Adipose tissue (tissue), 3 donors: Measurements from ENCODE around the gene SFRP4. TPM values are rescaled to one million over a fixed set of nuclear protein-coding genes. Genes with fewer than 3 reads are reported as not detected.

Experiments used
- H3K27ac ChIP-seq: one replicate; pipeline ENCODE4 v1.5.1; 2013; ENCODE audit warnings: low read depth, low read length
- WGBS, 3 donors: extraction: QIAGEN DNeasy Blood & Tissue Kit; methylation state at CpG; one replicate each; pipeline ENCODE4 v1.1.7; 2013; 5-methylcytosine and 5-hydroxymethylcytosine counted together
- polyA plus RNA-seq, 3 donors: library from polyadenylated mRNA; stranded (reverse); fragments of 200-250 nt; gene quantifications; one replicate each; pipeline ENCODE4 v1.2.3, GENCODE V29; 2013
- donor health status: healthy with polysubstance abuse.
- donor health status: Bipolar disorder and iron deficiency.
- donor health status: healthy.

SFRP4 gene
- polyA plus RNA-seq, 3 donors = 0.47 to 5.2 (median 3.0) TPM

- no peak overlapping the region for H3K27ac ChIP-seq
Measured at GRCh38 chr7:37893359-37893758, 23.3 kb downstream of the SFRP4 start.

GRCh38 chr7:37882086-37882485 is 34.5 kb downstream of the SFRP4 start:
- WGBS, 3 donors = 78 to 92% (median 82%) methylated on average over 6 of the region's 6 CpGs
- H3K27ac ChIP-seq = no peak overlapping the region

Other genes with a start within 250 kb of the SFRP4 start
- under 1 TPM; 0.09 to 0.83 (median 0.56) TPM for gene GPR141, start 233.1 kb downstream of the SFRP4 start, polyA plus RNA-seq
- gene NME8, start 68.2 kb downstream of the SFRP4 start, polyA plus RNA-seq = under 1 TPM in 1 of 3 donors, not detected in 2; 0.31 TPM
- 10 to 100 TPM in 2 of 3 donors, 1 to 10 TPM in 1; 6.7 to 14.1 (median 11.0) TPM for gene EPDR1, start 3.8 kb upstream of the SFRP4 start, polyA plus RNA-seq